Prostate gland (tissue), 2 donors: ENCODE results near the gene HIF1AN. TPM values are rescaled to one million over a fixed set of nuclear protein-coding genes. Genes with fewer than 3 reads are reported as not detected.
"Not testable (repeated sequence)": the region's sequence is repeated elsewhere in the genome, so short reads cannot be mapped to it uniquely, and the experiment has no call there.

Experiments
- DNase-seq: peaks from one replicate; pipeline ENCODE4 v3.0.0-alpha.2; 2019; ENCODE audit warnings: low spot score
- H3K27ac ChIP-seq, 2 donors: fragments of 200-600 bp; sonication (generic); 2 replicates each; pipeline ENCODE4 v1.5.1; 2017 to 2019
- H3K27me3 ChIP-seq: fragments of 200-600 bp; sonication (generic); replicated peaks from 2 replicates; pipeline ENCODE4 v1.5.1; 2019; ENCODE audit not compliant: insufficient read depth
- H3K36me3 ChIP-seq, 2 donors: fragments of 200-600 bp; sonication (generic); 1 replicate in 1 of 2; 2 replicates in 1 of 2; pipeline versions ENCODE4 v1.5.1 to v1.8.1; 2017 to 2019
- H3K4me1 ChIP-seq: fragments of 200-600 bp; sonication (generic); replicated peaks from 2 replicates; pipeline ENCODE4 v1.5.1; 2019
- H3K4me3 ChIP-seq, 2 donors: fragments of 200-600 bp; sonication (generic); 2 replicates each; pipeline ENCODE4 v1.5.1; 2017 to 2019
- H3K9me3 ChIP-seq: fragments of 200-600 bp; sonication (generic); 2 replicates; pipeline ENCODE4 v1.5.1; 2017
- POLR2A ChIP-seq: fragments of 450-650 bp; IDR thresholded peaks from one replicate; pipeline ENCODE4 v1.6.1; 2016; ENCODE audit warnings: antibody characterized with exemption, mild to moderate bottlenecking
- POLR2AphosphoS5 ChIP-seq: sonication (generic); formaldehyde crosslinking; IDR thresholded peaks from one replicate; pipeline ENCODE4 v1.6.1; 2017; ENCODE audit warnings: antibody characterized with exemption
- WGBS: methylation state at CpG from one replicate; pipeline ENCODE4 v1.1.5; 2018; 5-methylcytosine and 5-hydroxymethylcytosine counted together
- intact Hi-C: fragments of 100-400 bp; cut with DNase I; formaldehyde crosslinking; loops from one replicate; pipeline ENCODE4 v1.14.2; 2022
- total RNA-seq, 2 donors: library from RNA; depleted of rRNA; stranded (reverse); fragments of >200 nt; gene quantifications; one replicate each; pipeline ENCODE4 v1.1.0, GENCODE V29; 2016
- TF ChIP-seq, protein P1 (sequence below), 4 experiments: fragments of 200-600 bp in 2 of 4; fragments of 450-650 bp in 2 of 4; sonication (generic) in 2 of 4; IDR thresholded peaks; 1 replicate in 3 of 4; 2 replicates in 1 of 4; pipeline ENCODE4 v1.5.1; 2016 to 2019; ENCODE audit warnings: antibody characterized with exemption in 4 of 4, mild to moderate bottlenecking in 2 of 4, moderate library complexity in 2 of 4

HIF1AN gene
- total RNA-seq, 2 donors from 2014 or later, result 10.8 to 30.2 TPM

DNA sequence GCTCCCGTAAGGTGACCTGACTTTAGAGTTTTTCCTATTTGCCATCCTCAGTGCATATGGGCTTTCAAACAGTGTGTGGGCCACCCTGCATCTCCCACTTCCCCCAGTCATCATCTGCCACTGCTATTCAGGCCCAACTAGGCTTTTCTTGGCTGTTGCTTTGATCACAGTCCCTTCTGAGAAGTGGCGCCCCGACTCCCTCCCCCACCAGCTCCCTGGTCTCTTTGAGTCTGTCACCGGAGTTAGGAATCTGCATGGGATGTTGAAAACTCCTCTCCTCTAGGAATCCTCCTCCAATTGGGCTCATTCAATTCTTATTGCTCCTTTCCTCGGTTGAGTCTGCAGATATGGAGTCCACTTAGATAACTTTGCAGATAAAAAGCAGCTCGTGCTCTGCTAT is 32.1 kb downstream of the HIF1AN start:
- no peak for DNase-seq
- intact Hi-C loops, result loop anchor here (5.0 to 10.0 kb wide), 2 partner anchors 309 to 447 kb away; no protein-coding TSS in a partner anchor
- Histone ChIP-seq H3K4me1 (no peaks in the 10 kb centered on the region), H3K27me3 (peaks cover 6% of the 10 kb centered on the region), H3K27ac (no peak overlapping the region), H3K36me3 (no peaks in the 10 kb centered on the region), H3K9me3 (no peaks in the 10 kb centered on the region), H3K4me3 (no peak overlapping the region)
- 17% methylated on average over 6 of the region's 6 CpGs for WGBS
- TF ChIP-seq POLR2AphosphoS5, result no peak
- TF ChIP-seq POLR2A, result no peak
- TF ChIP-seq, protein P1, sequence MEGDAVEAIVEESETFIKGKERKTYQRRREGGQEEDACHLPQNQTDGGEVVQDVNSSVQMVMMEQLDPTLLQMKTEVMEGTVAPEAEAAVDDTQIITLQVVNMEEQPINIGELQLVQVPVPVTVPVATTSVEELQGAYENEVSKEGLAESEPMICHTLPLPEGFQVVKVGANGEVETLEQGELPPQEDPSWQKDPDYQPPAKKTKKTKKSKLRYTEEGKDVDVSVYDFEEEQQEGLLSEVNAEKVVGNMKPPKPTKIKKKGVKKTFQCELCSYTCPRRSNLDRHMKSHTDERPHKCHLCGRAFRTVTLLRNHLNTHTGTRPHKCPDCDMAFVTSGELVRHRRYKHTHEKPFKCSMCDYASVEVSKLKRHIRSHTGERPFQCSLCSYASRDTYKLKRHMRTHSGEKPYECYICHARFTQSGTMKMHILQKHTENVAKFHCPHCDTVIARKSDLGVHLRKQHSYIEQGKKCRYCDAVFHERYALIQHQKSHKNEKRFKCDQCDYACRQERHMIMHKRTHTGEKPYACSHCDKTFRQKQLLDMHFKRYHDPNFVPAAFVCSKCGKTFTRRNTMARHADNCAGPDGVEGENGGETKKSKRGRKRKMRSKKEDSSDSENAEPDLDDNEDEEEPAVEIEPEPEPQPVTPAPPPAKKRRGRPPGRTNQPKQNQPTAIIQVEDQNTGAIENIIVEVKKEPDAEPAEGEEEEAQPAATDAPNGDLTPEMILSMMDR (IDR thresholded peaks at IDR 0.05), result no peak

DNA sequence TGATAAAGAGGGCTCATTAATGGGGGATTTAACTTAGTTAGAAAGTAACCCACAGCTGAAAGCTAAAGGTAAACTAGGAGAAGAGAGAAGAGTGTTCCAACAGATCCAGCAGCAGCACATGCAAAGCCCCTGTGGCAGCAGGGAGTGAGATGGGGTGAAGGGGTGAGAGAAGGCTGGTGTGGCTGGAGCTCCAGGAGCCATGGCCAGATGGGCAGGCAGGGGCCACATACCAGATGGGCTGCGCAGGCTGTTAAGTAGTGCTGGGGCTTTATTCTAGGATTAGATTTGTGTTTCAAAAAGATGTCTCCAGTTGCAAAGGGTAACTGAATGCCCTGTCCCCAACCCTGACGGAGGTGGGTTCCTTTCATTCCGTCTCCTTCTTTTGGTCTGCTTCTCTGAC is 33.2 kb downstream of the HIF1AN start:
- no peaks in the 10 kb centered on the region for H3K9me3 ChIP-seq
- DNase-seq, result no peak
- no peaks in the 10 kb centered on the region for H3K4me1 ChIP-seq
- no peak overlapping the region for H3K27ac ChIP-seq
- H3K27me3 ChIP-seq, result peaks cover 4% of the 10 kb centered on the region
- 73% methylated on average over 3 of the region's 3 CpGs for WGBS
- intact Hi-C loops, result loop anchor here (5.0 to 10.0 kb wide), 2 partner anchors 308 to 446 kb away; no protein-coding TSS in a partner anchor
- no peak for TF ChIP-seq POLR2A
- H3K36me3 ChIP-seq, result no peaks in the 10 kb centered on the region
- H3K4me3 ChIP-seq, result no peak overlapping the region

DNA sequence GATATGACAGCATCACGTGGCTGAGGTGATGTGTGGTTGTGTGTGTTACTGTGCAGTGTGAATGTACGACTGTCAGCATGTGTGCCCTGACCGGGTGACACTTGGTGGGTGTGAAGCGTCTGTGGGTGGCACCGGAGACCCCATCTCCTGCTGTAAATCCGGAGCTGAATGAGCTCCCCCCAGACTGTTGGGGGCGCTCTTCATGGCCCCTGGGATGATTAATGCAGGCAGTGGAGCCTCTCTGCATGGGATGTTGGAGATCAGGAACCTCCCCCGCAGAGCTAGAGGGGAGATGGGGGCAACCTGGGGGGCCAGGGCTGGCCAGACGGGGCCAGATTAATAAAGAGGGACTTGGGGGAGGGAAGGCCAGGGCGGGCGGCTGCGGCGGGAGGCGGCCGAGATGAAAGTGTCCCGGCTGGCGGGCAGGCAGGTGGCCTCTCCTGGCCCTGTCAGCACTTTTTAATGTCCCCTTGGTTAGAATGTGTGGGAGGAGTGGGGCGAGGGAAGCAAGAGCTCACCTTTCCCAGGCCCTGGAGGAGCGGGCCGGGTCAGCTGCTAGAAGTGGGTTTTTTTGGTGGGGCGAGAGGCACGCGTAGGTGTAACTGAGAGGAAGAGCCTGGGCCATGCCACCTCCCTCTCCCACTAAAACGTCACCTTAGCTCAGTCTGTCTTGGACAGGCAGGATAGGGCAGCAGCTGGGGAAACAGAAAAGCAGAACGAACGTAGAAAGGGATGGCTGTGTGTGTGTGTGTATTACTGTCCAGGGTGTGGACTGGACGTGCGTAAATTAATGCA is 34.1 kb downstream of the HIF1AN start:
- Histone ChIP-seq H3K27ac (no peak overlapping the region), H3K36me3 (no peaks in the 10 kb centered on the region), H3K27me3 (no peaks in the 10 kb centered on the region), H3K4me1 (no peaks in the 10 kb centered on the region), H3K9me3 (no peaks in the 10 kb centered on the region), H3K4me3 (no peak overlapping the region)
- intact Hi-C loops, result loop anchor here (5.0 to 10.0 kb wide), 2 partner anchors 307 to 445 kb away; no protein-coding TSS in a partner anchor
- WGBS, result 14% methylated on average over 27 of the region's 28 CpGs
- DNase-seq, result no peak
- TF ChIP-seq POLR2AphosphoS5, result no peak
- TF ChIP-seq, protein P1 (IDR thresholded peaks at IDR 0.05), result no peak
- TF ChIP-seq POLR2A, result no peak

DNA sequence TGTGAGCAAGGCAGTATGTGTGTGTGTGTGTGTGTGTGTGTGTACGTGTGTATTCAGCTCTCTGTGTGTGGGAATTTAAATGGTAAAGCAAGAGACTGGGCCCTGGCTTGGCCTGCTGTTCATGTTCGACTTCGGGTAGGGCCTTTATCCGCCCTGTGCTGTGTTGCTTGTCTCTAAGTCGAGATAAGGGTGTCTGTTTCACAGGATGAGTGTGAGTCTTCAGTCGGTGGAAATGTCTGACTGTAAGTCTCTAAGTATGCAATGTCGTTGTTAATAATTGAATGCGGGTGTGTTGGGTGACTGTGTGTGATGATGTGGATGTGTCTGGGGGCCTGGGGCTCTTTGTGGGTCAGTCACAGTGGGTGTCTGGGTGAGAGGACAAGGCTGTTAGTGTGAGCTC is 34.8 kb downstream of the HIF1AN start:
- 56% methylated on average over 8 of the region's 8 CpGs for WGBS
- Histone ChIP-seq H3K27ac (no peak overlapping the region), H3K36me3 (no peaks in the 10 kb centered on the region), H3K27me3 (no peaks in the 10 kb centered on the region), H3K4me3 (no peak overlapping the region), H3K4me1 (no peaks in the 10 kb centered on the region), H3K9me3 (no peaks in the 10 kb centered on the region)
- DNase-seq, result no peak
- intact Hi-C loops, result no loop called here
- TF ChIP-seq POLR2AphosphoS5, result no peak
- TF ChIP-seq, protein P1 (IDR thresholded peaks at IDR 0.05), result no peak
- TF ChIP-seq POLR2A, result no peak

DNA sequence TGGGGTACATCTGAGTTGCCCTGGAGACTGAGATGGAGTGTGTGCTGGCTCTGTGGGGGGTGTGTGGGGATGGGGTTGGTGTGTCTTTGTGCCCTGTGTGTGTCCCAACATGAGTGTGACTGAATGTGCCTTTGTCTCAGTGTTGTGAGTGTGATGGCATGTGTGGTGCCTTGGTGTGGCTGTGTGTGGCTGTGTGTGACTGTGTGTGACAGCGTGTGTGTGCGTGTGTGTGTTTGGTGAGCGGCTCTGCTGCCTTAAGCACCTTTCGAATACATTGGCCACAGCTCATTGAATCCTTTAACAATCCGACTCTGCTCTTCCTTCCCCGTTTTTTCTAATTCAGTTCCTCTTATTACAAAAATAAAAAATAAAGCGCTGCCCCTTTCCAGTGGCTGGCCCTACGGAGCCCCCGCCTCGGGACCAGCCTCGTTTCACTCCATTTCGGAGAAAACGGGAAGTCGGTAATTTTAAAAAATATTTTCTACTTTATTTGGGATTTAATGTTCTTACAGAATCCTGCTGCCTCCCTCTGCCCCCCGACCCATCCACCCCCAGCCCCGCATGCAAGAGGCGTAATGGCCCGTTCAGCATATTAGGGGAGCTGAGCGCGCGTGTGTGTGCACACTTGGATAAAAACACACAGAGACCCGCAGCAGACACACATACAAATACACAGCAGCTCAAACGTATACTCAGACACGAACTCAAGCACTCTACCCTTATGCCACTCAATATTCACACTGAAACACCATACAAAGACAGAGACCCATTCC is 35.5 kb downstream of the HIF1AN start:
- no peaks in the 10 kb centered on the region for H3K4me1 ChIP-seq
- H3K27me3 ChIP-seq, result no peaks in the 10 kb centered on the region
- intact Hi-C loops, result no loop called here
- no peaks in the 10 kb centered on the region for H3K9me3 ChIP-seq
- no peak overlapping the region for H3K4me3 ChIP-seq
- 88% methylated on average over 24 of the region's 24 CpGs for WGBS
- no peak for TF ChIP-seq POLR2AphosphoS5
- TF ChIP-seq, protein P1 (IDR thresholded peaks at IDR 0.05), result no peak
- TF ChIP-seq POLR2A, result no peak
- no peak overlapping the region for H3K27ac ChIP-seq
- no peak for DNase-seq
- no peaks in the 10 kb centered on the region for H3K36me3 ChIP-seq

DNA sequence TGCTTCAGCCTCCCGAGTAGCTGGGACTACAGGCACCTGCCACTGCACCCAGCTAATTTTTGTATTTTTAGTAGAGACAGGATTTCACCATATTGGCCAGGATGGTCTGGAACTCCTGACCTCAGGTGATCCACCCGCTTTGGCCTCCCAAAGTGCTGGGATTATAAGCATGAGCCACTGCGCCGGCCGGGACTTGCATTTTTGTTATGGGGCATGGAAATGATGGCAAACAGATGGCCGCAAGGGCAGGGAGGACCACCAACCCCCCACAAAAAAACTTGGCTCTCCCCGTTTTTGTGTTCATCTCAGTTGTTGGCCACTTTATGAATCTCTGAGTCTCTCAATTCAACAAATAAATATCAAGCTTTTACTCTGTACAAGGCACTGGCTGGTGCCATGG is 39.4 kb downstream of the HIF1AN start:
- H3K27ac ChIP-seq, H3K4me3 ChIP-seq, DNase-seq, H3K36me3 ChIP-seq, intact Hi-C loops, H3K4me1 ChIP-seq, H3K9me3 ChIP-seq, H3K27me3 ChIP-seq: not testable (repeated sequence)
- 70% methylated on average over 7 of the region's 7 CpGs for WGBS
